ENCODE results near the gene MTARC2. TPM values are rescaled to one million over a fixed set of nuclear protein-coding genes. Genes with fewer than 3 reads are reported as not detected.

Gene MTARC2
- total RNA-seq, 2 experiments from 2014 or later, result not detected

DNA sequence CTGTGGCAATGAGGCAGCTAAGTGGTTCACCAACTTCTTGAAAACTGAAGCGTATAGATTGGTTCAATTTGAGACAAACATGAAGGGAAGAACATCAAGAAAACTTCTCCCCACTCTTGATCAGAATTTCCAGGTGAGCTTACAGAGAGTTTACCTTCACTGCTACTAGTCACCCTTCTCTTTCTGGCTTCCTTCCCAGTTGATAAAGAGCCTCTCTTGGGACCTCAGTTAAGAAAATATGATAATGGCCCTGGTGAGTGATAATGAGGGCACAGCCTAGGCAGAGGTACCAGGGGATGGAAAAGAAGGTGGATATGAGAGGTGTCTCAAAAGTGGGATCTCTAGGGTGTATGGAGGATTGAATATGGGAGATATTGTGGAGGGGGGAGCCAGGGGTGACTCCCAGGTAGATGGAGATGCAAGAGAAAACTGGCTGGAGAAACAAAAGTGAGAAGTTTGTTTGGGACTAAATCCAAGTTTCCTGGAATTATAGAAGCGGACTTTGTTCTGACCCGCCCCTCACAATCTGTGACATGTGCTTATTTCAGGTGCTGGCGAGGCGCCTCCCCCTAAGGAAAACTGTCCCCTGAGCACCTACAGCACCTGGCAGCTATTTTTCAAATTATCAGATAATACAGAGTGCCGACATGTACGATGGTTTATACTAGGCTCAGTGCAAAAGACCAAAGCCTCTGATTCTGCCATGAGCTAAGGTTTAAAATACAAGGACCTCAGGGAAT is 13.7 kb downstream of the MTARC2 start:
- DNase-seq, result no peak
- H3K4me1 Mint-ChIP-seq, result no peaks in the 10 kb centered on the region
- ChIA-PET CTCF (no interaction called here), POLR2A (no interaction called here)
- H3K36me3 Mint-ChIP-seq (ENCODE audit: low read depth), result no peaks in the 10 kb centered on the region
- H3K27me3 Mint-ChIP-seq, result peaks cover 11% of the 10 kb centered on the region
- no peak overlapping the region for H3K4me3 Mint-ChIP-seq
- H3K27ac Mint-ChIP-seq, result no peak overlapping the region
- no peaks in the 10 kb centered on the region for H3K9me3 Mint-ChIP-seq

GRCh38 chr1:220764757-220765156 is 16.6 kb downstream of the MTARC2 start:
- CTCF ChIA-PET, result no interaction called here
- peaks cover 5% of the 10 kb centered on the region for H3K27me3 Mint-ChIP-seq

GRCh38 chr1:220767312-220768125 is 19.4 kb downstream of the MTARC2 start:
- Mint-ChIP-seq H3K4me3 (no peak overlapping the region), H3K27me3 (peaks cover 2% of the 10 kb centered on the region), H3K4me1 (no peaks in the 10 kb centered on the region), H3K9me3 (no peaks in the 10 kb centered on the region), H3K27ac (no peak overlapping the region), H3K36me3 (ENCODE audit: low read depth) (no peaks in the 10 kb centered on the region)
- ChIA-PET CTCF (no interaction called here), POLR2A (no interaction called here)
- DNase-seq, result no peak

More at GRCh38 chr1:220764757-220765156, 16.6 kb downstream of the MTARC2 start:
- H3K4me1 Mint-ChIP-seq, result no peaks in the 10 kb centered on the region
- H3K27ac Mint-ChIP-seq, result no peak overlapping the region
- no peak overlapping the region for H3K4me3 Mint-ChIP-seq
- no peak for DNase-seq
- no peaks in the 10 kb centered on the region for H3K9me3 Mint-ChIP-seq
- POLR2A ChIA-PET, result no interaction called here
- no peaks in the 10 kb centered on the region for H3K36me3 Mint-ChIP-seq (ENCODE audit: low read depth)

DNA sequence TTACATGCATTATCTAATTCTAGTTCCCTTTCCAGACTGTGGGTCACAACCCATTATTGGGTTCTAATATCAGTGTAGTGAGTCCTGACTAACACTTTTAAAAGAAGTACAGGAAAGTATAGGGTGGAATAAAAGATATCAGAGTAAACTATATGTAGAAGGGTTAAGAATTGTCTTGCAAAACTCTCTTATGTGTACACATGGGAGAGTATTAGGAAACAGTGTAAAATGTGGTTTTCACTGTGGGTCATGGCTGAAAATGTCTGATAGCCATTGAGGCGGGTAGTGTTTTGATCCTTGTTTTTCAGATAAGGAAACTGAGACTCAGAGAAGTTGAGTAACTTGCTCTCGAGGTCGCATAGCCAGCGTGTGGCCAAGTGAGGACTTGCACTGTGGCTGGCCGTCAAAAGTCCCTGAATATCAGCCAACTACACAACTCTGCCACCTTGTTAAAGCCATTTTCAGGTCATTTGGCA is 20.0 kb downstream of the MTARC2 start:
- no peaks in the 10 kb centered on the region for H3K4me1 Mint-ChIP-seq
- H3K4me3 Mint-ChIP-seq, result no peak overlapping the region
- H3K27ac Mint-ChIP-seq, result no peak overlapping the region
- H3K9me3 Mint-ChIP-seq, result no peaks in the 10 kb centered on the region
- peaks cover 2% of the 10 kb centered on the region for H3K27me3 Mint-ChIP-seq
- H3K36me3 Mint-ChIP-seq (ENCODE audit: low read depth), result no peaks in the 10 kb centered on the region
- ChIA-PET POLR2A (interaction anchor here (0.6 kb wide), 1 partner anchor 182 kb away, joined by 3 read pairs; no protein-coding TSS in a partner anchor), CTCF (no interaction called here)
- no peak for DNase-seq

GRCh38 chr1:220769205-220769604 is 21.1 kb downstream of the MTARC2 start:
- ChIA-PET CTCF (interaction anchor here (0.6 kb wide), 1 partner anchor 28 kb away, joined by 3 read pairs; no protein-coding TSS in a partner anchor), POLR2A (no interaction called here)
- H3K27me3 Mint-ChIP-seq, result peaks cover 2% of the 10 kb centered on the region
- H3K4me1 Mint-ChIP-seq, result no peaks in the 10 kb centered on the region
- no peak for DNase-seq
- no peak overlapping the region for H3K4me3 Mint-ChIP-seq
- no peak overlapping the region for H3K27ac Mint-ChIP-seq
- no peaks in the 10 kb centered on the region for H3K36me3 Mint-ChIP-seq (ENCODE audit: low read depth)
- H3K9me3 Mint-ChIP-seq, result no peaks in the 10 kb centered on the region

GRCh38 chr1:220770245-220770913 is 22.3 kb downstream of the MTARC2 start:
- Mint-ChIP-seq H3K27me3 (peaks cover 2% of the 10 kb centered on the region), H3K36me3 (ENCODE audit: low read depth) (no peaks in the 10 kb centered on the region), H3K4me1 (no peaks in the 10 kb centered on the region), H3K4me3 (no peak overlapping the region), H3K27ac (no peak overlapping the region), H3K9me3 (no peaks in the 10 kb centered on the region)
- ChIA-PET POLR2A (no interaction called here), CTCF (interaction anchor here (0.9 kb wide), 1 partner anchor 37 kb away, joined by 3 read pairs; no protein-coding TSS in a partner anchor)
- DNase-seq, result no peak

DNA sequence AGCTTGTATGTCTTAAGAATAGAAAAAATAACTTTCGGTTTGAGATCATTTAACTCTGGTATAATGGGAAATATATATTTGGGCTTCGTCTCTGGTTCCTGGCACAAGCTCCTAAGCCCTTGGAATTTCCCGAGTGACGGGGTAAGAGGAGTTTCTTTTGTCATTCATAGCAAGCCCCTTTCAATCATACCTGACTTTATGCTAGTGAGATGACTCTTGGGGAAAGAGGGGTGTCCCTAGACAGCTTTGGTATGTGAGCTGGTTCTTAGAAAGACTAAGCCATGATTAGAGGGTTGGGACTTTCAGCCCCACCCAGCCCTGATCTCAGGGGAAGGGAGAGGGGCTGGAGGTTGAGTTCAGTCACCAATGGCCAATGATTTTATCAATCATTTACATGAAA is 24.7 kb downstream of the MTARC2 start:
- CTCF ChIA-PET, result no interaction called here
- Mint-ChIP-seq H3K36me3 (ENCODE audit: low read depth) (no peaks in the 10 kb centered on the region), H3K9me3 (no peaks in the 10 kb centered on the region), H3K4me3 (no peak overlapping the region), H3K27me3 (peaks cover 2% of the 10 kb centered on the region), H3K4me1 (peaks cover 2% of the 10 kb centered on the region), H3K27ac (no peak overlapping the region)
- POLR2A ChIA-PET, result no interaction called here
- DNase-seq, result no peak

DNA sequence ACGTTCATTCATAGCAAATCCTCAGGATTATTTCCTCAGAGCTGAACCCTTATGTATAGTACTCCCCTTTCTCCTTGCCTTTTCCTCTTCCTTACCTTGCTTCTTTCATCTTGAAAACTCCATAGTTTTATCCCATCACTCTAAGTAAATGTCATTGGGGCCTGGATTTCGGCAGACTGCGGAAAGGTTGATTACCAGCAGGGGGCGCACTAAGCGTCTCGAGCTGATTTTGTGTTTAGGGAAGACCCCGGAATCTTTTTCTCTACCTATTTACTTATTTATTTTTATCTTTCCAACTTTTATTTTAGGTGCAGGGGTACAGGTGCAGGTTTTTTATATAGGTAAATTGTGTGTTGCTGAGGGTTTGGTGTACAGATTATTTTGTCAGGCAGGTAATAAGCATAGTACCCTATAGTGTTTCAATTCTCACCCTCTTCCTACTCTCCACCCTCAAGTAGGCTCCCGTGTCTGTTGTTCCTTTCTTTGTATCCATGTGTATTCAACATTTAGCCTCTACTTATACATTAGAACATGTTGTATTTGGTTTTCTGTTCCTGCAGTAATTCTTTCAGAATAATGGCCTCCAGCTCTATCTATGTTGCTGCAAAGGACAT is 27.2 kb downstream of the MTARC2 start:
- H3K9me3 Mint-ChIP-seq, result no peaks in the 10 kb centered on the region
- ChIA-PET CTCF (interaction anchor here (1.4 kb wide), 1 partner anchor 18 kb away, joined by 3 read pairs; no protein-coding TSS in a partner anchor), POLR2A (interaction anchor here (0.6 kb wide), 1 partner anchor 638 kb away, joined by 4 read pairs; no protein-coding TSS in a partner anchor)
- DNase-seq, result peak; percentile 37
- H3K4me1 Mint-ChIP-seq, result peaks cover 2% of the 10 kb centered on the region
- no peak overlapping the region for H3K4me3 Mint-ChIP-seq
- peaks cover 5% of the 10 kb centered on the region for H3K27me3 Mint-ChIP-seq
- H3K27ac Mint-ChIP-seq, result no peak overlapping the region
- no peaks in the 10 kb centered on the region for H3K36me3 Mint-ChIP-seq (ENCODE audit: low read depth)

DNA sequence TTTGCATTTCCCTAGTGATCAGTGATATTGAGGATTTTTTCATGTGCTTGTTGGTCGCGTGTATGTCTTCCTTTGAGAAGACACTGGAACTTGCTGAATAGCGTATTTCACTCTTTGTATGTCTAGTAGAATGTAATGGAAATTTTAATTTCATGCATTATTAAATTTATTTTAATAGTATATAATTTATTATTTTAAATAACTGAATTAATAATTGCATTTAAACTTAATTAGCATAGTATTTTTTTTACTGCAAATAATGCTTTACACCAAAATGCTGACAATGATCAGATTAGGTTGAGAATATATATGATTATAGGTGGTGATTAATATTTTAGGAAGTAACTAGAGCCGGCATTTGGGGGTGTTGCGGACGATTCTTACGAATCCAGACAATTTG is 28.1 kb downstream of the MTARC2 start:
- Mint-ChIP-seq H3K4me1 (peaks cover 2% of the 10 kb centered on the region), H3K4me3 (no peak overlapping the region), H3K9me3 (no peaks in the 10 kb centered on the region), H3K27me3 (peaks cover 5% of the 10 kb centered on the region), H3K27ac (no peak overlapping the region), H3K36me3 (ENCODE audit: low read depth) (no peaks in the 10 kb centered on the region)
- POLR2A ChIA-PET, result no interaction called here
- CTCF ChIA-PET, result interaction anchor here (0.8 to 1.4 kb wide), 2 partner anchors 13 to 17 kb away, joined by 3 read pairs; no protein-coding TSS in a partner anchor
- DNase-seq, result no peak

DNA sequence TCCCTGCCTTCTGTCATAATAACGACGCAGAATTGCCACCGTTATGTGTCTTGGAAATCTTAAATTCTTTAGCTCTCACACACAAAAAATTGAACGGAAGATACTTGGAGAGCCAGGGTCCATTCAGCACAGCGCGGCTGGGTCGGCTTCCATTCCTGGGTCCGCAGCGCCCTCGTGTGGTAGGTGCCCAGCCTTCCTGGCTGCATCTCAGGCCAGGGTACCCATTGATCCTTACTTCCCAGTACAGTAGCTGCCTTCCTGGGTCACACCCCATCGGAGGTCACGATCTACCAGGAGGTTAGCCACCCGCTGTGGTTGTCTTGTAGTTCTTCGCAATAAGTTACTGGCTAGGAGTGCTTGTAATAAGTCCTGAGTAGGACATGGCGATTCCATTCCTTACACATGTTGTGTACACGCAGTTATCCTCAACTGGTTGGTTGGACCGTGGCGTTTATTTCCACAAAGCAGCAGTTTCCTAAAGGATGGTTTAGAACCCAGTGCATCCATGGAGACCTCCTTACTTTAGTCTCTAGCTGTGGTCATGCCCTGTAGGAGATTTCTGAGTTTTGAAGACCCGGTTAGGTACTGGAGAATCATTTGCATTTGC is 28.7 kb downstream of the MTARC2 start:
- ChIA-PET POLR2A (no interaction called here), CTCF (interaction anchor here (0.8 to 1.4 kb wide), 2 partner anchors 12 to 16 kb away, joined by 3 read pairs; no protein-coding TSS in a partner anchor)
- DNase-seq, result peak; percentile 69
- Mint-ChIP-seq H3K9me3 (no peaks in the 10 kb centered on the region), H3K36me3 (ENCODE audit: low read depth) (no peaks in the 10 kb centered on the region), H3K4me3 (no peak overlapping the region), H3K27me3 (peaks cover 8% of the 10 kb centered on the region), H3K27ac (no peak overlapping the region), H3K4me1 (peaks cover 2% of the 10 kb centered on the region)

DNA sequence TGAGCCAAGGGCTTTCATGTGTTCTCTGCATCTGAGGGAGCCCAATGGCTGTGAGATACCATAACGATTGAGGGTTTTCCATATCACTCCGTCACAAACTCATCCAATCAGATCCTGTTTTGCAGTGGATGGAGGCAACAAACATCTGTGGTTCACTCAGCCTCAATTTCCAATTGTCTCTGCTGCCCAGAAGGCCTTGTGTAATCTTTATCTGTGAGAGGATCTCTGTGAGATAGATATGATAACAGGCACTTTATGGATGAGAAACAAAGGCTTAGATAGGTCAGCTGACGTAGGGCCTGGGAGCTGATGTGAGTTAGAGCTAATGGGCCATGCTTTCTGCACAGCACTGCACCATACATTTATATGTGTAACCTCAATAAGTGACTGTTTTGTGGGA is 35.3 kb downstream of the MTARC2 start:
- ChIA-PET POLR2A (no interaction called here), CTCF (no interaction called here)
- Mint-ChIP-seq H3K27ac (no peak overlapping the region), H3K4me3 (no peak overlapping the region), H3K9me3 (no peaks in the 10 kb centered on the region), H3K4me1 (no peaks in the 10 kb centered on the region), H3K27me3 (peaks cover 59% of the 10 kb centered on the region), H3K36me3 (ENCODE audit: low read depth) (no peaks in the 10 kb centered on the region)
- no peak for DNase-seq

DNA sequence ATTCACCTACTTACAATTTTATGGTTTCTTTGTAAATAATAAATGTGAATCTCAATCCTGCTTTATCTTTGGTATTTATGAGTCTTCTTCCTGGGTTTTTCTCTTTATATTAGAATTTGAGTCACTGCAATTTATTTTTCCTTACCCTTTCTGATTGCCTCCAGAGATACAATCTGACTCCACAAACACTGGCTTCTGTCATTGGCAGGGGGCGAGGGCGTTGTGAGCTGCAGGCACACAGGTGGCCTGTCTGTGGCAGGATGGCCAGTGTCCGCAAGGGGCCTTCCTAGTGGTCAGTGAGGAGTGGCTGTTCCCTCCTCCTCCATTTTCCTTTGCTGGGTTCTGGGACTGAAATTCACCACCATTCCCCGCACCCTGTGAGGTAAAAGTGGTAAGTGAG is 36.6 kb downstream of the MTARC2 start:
- no peak overlapping the region for H3K4me3 Mint-ChIP-seq
- ChIA-PET CTCF (no interaction called here), POLR2A (no interaction called here)
- no peak for DNase-seq
- H3K9me3 Mint-ChIP-seq, result no peaks in the 10 kb centered on the region
- no peaks in the 10 kb centered on the region for H3K4me1 Mint-ChIP-seq
- H3K36me3 Mint-ChIP-seq (ENCODE audit: low read depth), result no peaks in the 10 kb centered on the region
- H3K27me3 Mint-ChIP-seq, result peaks cover 58% of the 10 kb centered on the region
- no peak overlapping the region for H3K27ac Mint-ChIP-seq
